HG02759 (cell line): Measurements from ENCODE around the gene PDZD2.

Experiments
- ATAC-seq: cut with Tn5 transposase; IDR thresholded peaks from one replicate; pipeline ENCODE4 v1.9.1; 2021; ENCODE audit warnings: mild to moderate bottlenecking, moderate library complexity; ENCODE audit not compliant: unreplicated experiment

Gene PDZD2

GRCh38 chr5:31637851-31638250 lies 1.1 kb upstream of the PDZD2 start:
- no peak for ATAC-seq

DNA sequence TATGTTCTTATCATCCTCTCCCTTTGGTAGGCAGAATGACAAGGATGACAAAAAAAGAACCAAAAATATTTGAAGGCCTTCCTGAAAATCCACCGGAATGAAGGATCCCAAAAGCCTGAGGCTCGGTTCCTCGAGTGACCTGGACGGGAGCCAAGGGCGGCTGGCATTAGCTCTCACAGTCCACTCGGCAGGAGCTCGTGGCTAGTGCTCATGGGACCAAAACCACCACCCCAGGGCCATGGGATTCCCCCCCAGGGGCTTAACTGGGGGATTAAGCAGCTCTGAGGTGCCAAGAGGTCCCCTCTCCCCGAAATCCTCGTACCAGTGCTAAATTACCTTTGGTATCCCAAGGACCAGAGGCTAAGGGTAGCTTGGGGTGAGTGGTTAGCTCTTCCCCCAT lies 586 bp upstream of the PDZD2 start:
- peak; percentile 23 for ATAC-seq

DNA sequence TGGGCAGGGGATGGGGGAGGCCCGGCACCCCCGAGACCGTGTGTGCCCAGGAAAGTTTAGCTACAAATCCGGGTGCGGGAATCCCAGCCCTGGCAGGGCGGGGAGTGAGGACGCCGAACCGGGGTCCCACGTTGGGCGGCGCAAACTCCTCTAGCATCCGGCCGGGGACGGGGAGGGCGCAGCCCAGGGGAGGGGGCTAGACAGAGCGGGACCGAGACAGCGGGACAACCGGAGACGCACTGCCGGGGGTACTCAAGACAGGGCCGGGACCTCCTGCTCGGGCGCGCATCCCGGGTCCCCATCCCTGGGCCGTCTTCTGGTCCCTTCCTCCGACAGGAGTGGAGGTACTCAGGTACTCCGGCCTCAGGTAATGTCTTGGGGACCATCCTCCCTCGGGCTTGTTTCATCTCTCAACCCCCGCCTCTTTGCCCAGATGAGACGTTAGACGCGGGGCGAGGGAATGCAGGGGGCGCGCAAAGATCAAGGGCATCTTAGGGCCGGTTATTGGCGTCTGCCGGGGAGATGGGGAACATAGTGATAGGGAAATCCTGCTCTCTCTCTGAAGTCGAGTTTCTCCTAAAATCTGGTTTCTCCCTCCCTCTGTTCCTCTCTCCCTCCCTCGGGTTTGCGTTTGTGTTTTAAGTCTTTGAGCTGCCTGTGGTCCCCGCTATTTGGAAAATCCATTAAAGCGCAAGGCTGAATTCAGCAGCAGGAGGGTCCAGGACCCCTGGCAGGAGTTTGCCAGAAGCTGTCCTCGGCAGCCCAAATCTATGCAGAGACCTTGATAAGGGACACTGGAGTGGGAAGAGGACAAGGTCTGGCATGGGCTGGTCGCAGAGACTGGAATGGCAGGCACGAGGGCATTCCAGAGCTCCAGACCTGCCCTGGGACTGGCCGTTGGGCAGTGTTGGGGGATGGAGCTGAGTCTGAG lies 815 bp downstream of the PDZD2 start:
- ATAC-seq = peak; percentile 5

- ATAC-seq = no peak
Observed at GRCh38 chr5:31640573-31640972, 1.6 kb downstream of the PDZD2 start.

- no peak for ATAC-seq
Observed at GRCh38 chr5:31641059-31641458, 2.1 kb downstream of the PDZD2 start.

- ATAC-seq = no peak
Observed at GRCh38 chr5:31641575-31641974, 2.6 kb downstream of the PDZD2 start.

GRCh38 chr5:31645420-31646081 lies 6.6 kb downstream of the PDZD2 start:
- ATAC-seq = no peak

DNA sequence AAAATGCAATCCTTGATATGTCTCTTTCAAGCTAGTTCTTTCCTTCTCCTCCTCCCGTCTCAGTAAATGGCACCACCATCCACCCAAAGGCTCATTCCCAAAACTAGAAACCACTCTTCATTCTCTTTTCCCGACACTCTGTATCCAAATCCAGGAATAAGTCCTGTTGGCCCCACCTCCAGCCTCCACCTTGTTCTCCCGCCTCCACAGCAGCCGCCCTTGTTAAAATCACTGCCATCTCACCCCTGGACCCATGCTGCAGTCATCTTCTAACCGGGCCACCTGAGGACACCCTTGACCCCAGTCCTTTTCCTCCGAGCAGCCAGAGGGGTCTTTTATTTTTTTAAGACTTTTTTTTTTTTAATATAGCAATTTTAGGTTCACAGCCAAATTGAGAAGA lies 9.4 kb downstream of the PDZD2 start:
- ATAC-seq = no peak

DNA sequence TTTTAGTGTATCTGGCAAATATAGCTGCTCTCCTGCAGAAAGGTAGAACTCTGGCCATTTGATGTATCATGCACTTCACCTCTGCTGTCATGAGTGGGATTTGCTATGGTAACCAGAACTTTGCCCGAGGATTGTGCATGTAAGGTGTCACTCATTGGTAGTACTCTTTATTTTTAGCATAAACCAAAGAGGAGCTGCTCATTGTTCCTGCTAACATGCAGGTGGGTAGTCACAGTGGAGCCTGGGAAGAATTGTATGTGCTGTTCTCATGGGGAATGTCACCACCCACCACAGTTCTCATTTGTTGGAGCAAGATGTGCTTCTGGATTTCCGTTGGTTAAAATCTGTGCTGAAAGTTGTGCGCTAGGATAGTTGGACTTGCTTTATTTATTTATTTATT lies 12.3 kb downstream of the PDZD2 start:
- no peak for ATAC-seq

- ATAC-seq = no peak
Observed at GRCh38 chr5:31655491-31655890, 16.6 kb downstream of the PDZD2 start.

- ATAC-seq = no peak
Observed at GRCh38 chr5:31656806-31657205, 17.9 kb downstream of the PDZD2 start.

DNA sequence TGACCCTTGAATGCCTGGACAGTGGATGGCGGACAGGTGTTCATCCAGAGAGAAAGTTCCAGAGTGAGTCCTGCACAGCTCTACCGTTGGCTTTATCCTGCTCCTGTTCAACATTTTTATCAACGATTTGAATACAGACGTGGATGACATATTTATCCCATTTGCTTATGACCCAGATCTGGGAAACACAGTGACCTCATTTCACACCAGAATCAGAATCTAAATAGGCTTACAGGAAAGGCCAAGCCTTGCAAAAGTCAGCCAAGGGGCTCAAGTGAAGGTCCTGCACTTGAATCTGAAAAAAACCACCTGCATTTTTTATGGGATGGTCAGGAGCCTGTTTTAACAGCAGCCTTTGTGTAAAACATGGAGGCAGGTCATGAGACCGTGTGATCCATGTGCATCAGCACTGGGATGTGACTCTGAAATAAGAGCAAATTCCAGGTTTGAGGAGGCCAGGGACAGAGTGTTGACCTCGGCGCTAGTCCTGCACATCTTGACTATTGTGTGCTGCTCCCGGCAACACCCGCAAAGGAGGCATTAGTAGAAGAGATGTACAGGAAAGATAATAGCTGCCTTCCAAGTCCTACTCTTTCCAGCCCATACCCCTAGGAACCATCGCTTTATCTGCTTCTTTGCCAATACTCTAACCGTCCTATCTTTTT lies 18.5 kb downstream of the PDZD2 start:
- ATAC-seq = no peak

DNA sequence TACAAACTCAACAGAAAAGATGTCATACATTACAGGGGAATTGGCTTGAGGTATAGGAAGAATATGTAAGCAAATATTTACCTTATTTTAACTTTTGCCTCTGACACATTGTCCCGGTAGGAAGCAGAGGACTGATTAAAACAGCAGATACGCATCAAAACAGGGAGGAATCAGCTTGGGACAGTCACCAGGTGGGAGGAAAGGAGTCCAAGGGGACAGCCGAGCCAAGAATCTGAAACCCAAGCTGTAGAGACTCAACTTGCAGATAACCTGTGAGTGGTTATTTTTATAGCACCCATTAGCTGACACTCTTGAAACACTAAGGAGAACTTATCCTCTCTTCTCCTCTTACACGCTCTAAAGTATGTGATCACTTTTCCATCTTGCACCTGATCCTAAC lies 22.3 kb downstream of the PDZD2 start:
- no peak for ATAC-seq

DNA sequence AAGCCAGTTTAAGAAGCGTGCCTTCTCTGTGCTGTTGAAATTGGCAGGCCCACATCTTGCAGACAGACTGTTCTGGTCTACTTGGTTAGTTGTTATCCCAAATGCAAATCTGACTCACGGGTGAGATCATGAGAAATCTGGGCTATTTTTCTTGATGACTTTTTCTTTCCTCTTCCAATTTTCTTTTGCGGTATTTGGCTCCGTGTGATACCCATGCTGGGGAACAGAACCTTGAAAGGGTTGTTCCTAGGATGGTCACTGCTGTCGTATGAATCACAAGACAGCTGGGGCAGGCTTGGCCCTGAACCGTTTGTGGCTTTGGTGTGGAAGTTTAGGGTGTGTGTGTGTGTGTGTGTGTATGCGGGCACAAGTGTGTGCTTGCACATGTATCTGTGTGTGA lies 24.6 kb downstream of the PDZD2 start:
- ATAC-seq = no peak

DNA sequence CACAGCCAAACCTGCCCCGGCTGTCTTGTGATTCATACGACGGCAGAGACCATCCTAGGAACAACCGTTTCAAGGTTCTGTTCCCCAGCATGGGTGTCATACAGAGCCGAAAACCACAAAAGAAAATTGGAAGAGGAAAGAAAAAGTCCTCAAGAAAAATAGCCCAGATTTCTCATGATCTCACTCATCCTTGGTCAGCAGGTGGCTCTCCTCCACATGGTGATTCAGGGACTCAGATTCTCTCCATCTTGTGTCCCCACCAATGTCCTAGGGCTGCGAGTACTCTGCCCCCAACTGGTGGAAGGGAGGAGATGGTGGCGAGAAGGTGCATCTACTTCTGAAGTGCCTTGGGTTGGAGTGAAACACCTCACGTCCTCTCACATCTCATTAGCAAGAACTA lies 25.6 kb downstream of the PDZD2 start:
- ATAC-seq = no peak

GRCh38 chr5:31671339-31671741 lies 32.4 kb downstream of the PDZD2 start:
- ATAC-seq = no peak

DNA sequence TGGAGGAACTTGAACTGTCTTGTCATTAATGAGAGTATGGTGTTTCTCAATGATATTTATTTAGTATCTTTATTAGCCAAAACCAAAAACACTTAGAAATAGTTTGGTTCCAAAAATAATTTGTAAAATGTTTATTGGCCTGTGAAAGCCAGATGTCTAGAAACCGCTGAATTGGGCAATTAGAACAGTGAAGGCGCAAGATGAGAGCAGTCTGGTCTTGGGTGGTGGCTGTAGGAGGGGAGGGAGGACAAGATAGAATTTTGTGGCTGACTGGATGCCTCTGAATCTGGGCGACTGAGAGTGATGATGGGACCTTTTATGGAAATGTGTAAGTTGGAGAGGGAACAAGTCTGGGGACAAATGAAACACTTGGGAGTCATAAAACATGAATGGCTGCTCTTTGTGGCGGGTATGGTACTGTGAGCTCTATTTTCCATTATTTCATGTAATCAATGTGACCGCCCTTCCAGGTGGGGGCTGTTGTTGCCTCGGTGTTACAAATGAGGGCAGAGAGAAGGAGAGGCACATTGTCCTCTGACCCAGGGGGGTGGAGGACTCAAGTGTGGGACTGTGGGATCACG lies 35.5 kb downstream of the PDZD2 start:
- no peak for ATAC-seq

DNA sequence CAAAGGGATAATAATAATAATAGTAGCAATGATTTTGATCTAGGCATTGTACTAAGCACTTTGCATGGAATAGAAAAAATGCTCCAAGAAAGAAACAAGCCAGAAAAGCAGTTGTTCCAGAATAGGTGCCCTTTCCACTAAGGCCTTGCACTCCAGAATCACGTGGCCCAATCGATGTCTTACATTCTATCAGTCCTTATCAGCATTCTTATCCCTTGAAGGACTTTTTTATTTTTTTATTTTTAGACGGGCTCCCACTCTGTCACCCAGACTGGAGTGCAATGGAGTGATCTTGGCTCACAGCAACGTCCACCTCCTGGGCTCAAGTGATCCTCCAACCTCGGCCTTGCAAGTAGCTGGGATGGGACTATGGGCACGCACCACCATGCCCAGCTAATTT lies 36.5 kb downstream of the PDZD2 start:
- no peak for ATAC-seq

DNA sequence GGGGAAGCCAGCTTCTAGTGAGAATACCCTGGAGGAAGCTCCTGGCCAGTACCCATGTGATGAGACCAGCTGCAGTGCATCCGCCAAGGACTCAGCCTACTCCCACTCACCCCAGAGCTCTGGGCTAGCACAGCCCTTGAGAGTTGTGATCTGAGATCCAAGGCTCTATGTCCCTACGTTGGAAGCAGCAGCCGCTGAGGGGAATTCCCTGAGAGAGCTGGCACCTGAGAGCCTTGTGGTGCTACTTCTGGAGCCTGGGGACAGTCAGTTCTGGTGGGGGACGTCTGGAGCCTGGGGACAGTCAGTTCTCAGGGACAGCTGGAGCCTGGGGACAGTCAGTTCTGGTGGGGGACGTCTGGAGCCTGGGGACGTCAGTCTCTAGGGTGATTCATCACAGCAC lies 39.2 kb downstream of the PDZD2 start:
- ATAC-seq = no peak

- ATAC-seq = no peak
Observed at GRCh38 chr5:31680528-31680927, 41.6 kb downstream of the PDZD2 start.

DNA sequence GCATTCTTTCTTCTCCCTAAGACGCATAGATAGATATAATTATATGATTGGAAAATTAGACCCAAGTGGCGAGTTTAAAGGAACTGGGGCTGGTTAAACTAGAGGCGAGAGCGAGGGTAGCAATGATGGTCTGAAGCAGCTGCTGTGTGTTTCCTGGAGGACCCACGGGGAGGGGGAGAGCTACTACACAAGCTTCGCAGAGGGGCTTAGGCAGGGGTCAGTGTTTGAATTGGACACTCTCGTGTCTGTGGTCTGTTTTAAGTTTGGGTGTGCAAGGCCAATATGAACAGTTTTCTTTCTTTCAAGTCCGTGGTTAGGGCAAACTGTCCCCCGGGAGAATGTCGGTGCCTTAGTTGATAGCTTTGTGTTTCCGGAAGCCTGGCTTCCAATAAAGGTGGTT lies 43.1 kb downstream of the PDZD2 start:
- ATAC-seq = no peak
